ENCODE data around the gene GLIPR2.
"Not testable (repeated sequence)": the region's sequence is repeated elsewhere in the genome, so short reads cannot be mapped to it uniquely, and the experiment has no call there.

Gene GLIPR2

DNA sequence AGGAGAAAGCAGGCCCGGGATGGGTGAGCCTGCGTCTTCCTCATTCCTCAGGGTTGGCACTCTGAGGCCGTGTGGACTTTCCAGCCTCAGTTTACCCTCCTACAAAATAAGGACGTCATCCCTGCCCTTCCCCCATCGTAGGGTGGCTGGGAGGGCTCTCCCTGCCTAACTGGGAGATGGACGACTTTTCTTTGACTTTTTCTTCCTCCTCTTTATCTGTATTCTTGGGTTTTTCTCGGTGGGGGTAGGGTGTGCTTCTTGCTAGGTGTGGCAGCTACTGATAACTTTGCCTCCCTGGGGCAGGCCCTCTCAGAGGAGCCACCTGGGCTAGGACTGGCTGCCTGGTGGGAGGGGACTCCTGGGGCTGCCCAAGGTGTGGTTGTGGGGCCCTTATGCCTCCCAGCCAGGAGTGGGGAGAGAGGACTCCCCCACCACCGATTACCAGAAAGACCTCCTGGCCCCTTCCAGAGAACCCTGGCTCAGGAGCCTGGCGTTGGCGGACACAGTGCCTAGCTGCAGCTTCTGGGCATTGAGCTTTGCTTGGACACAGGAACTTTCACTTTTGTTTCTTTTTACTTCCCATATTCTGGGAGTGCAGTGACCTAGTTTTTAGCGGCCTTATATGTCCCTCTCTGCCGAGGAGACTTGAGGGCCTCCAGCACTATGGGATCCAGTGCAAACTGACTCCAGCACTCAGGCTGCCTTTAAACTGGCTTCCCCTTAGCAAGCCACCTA, 6.1 kb downstream of the GLIPR2 start:
- FAIRE-seq, result peak; percentile 45

GRCh38 chr9:36143245-36143641, 6.7 kb downstream of the GLIPR2 start:
- no peak for FAIRE-seq
- no peak for DNase-seq (ENCODE audit: extremely low spot score, insufficient read length, low read depth)

More for the DNA sequence above, 6.1 kb downstream of the GLIPR2 start:
- no peak for DNase-seq (ENCODE audit: extremely low spot score, insufficient read length, low read depth)

DNA sequence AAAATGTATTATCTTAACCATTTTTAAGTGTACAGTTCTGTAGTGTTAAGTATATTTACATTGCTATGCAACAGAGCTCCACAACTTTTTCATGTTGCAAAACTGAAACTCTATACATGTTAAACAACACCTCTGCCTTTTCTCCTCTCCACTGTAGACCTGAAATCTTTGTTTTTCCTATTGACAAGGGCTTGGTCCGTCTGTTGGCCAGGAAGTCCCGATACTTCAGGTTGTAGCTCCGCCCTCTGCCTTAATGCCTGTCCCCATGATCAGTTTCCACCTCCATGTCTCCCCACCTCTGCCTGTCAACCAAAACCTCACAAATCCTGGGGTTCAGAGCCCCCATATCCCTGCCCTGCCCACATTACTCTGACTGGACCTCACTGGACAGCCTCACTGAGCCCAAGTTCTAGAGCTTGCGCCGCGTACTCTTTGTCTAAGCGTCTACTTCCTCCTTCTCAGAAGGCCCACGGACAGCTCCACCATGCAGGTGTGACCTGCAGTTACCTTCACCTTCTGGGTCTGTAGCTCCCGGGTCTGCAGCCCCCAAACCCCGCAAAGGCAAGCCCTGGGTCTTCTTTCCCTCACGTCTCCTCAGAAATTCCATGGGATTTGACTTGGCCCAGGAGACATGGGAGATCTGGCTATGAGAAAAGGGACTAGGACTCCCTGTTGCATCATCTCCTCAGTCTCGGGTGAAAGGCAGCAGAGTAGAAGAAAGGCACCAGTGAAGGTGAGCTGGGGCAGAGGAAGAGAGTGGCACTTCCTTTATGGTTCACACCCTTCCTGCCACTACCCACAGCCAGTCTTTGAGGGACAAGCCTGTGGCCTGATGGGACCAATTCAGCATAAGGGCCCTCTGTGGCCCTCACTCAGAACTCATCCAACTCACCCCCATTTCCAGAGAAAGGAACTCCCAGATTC, 8.0 kb downstream of the GLIPR2 start:
- FAIRE-seq, result peak; percentile 77
- DNase-seq (ENCODE audit: extremely low spot score, insufficient read length, low read depth), result no peak

GRCh38 chr9:36145970-36146369, 9.4 kb downstream of the GLIPR2 start:
- FAIRE-seq, result no peak
- DNase-seq (ENCODE audit: extremely low spot score, insufficient read length, low read depth), result no peak

DNA sequence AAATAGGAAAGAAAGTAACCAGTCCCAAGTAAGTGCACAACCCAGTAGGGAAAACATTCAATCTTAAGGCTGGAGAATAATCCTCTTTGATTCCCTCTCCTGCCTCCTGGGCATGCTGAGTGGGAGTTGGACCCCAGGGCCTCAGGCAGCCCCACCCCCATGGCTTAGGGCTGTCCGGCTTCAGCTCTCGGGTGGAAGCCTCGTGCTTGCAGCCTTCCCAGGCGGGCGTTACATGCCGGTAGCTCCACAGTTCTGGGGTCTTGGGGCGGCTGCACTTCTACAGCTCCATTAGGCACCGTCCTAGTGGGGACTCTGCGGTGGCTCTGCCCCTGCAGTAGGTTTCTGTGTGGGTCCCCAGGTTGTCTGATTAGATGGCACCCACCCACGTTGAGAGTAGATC, 10.1 kb downstream of the GLIPR2 start:
- no peak for DNase-seq (ENCODE audit: extremely low spot score, insufficient read length, low read depth)
- no peak for FAIRE-seq

DNA sequence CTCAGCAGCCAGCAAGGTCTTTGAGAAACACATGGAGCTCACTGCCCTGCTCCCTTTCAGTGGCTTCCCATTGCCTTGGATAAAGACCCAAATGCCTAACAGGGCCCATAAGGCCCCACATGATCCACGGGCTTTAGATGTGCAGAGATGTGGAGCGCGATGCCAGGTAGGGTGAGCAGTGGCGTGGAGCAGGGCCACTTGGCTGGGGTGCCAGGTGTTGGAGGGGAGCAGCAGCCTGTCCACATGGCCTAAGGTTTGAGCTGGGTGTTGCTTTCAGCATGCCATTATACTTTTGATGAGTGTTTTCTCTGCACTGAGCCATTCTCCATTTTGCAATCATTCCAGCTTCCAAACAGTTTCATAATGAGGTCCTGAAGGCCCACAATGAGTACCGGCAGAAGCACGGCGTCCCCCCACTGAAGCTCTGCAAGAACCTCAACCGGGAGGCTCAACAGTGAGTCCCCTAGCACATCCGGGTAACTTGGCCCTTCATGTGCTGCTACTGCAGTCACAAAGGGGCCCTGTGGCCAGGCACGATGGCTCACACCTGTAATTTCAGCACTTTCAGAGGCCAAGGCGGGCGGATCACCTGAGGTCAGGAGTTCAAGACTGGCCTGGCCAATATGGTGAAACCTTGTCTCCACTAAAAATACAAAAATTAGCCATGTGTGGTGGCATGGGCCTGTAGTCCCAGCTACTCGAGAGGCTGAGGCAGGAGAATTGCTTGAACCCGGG, 11.1 kb downstream of the GLIPR2 start:
- FAIRE-seq (no peak), DNase-seq (ENCODE audit: extremely low spot score, insufficient read length, low read depth) (no peak)

- DNase-seq (ENCODE audit: extremely low spot score, insufficient read length, low read depth) (peak; percentile 72), FAIRE-seq (peak; percentile 86)
These were observed 11.9 kb downstream of the GLIPR2 start for GRCh38 chr9:36148311-36149051.

GRCh38 chr9:36149197-36149596, 12.7 kb downstream of the GLIPR2 start:
- DNase-seq (ENCODE audit: extremely low spot score, insufficient read length, low read depth) (no peak), FAIRE-seq (no peak)

GRCh38 chr9:36150574-36151315, 14.2 kb downstream of the GLIPR2 start:
- FAIRE-seq (no peak), DNase-seq (ENCODE audit: extremely low spot score, insufficient read length, low read depth) (no peak)

DNA sequence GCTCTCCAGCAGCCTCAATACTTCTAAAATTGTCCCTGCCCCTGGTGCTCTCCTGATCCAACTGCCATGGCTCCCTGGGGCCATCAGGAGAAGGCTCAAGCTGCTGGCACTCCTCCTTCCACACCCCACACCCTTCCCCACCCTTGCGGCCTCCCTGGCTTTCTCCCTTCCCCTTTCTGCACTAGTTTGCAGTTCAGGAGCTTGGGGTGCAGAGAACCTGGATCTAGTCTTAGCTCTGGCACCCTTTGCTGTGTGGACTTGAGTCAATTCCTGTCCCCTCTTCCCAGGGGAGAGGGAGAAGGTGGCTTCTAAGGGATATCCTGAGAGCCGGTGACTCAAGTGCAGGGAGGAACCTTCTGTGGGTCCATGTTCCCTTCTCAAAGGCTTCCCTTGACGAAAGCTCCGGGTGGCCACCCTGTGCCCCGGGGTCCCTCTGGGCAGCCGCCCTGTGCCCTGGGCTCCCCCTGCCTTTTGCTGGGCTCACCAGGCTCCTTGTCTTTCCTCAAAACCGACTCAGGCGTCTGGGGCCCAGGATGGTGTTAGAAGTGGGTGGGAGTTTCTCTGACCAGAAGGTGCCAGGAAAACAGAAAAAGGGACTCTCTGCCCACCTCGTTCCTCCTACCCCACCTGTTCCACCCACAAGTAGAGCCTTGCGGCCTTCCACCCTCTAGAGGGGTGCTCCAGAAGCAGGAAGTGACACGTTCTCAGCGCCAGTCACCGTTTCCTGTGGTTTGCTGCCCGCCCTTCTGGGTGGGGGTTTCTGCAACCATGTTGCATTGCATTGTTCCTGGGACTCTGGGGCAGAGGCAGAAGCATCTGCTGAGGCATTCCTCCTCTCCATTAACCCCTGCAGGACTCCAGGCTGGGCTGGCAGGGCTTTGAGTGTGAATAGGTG, 15.0 kb downstream of the GLIPR2 start:
- DNase-seq (ENCODE audit: extremely low spot score, insufficient read length, low read depth) (peak; percentile 64), FAIRE-seq (peak; percentile 97)

DNA sequence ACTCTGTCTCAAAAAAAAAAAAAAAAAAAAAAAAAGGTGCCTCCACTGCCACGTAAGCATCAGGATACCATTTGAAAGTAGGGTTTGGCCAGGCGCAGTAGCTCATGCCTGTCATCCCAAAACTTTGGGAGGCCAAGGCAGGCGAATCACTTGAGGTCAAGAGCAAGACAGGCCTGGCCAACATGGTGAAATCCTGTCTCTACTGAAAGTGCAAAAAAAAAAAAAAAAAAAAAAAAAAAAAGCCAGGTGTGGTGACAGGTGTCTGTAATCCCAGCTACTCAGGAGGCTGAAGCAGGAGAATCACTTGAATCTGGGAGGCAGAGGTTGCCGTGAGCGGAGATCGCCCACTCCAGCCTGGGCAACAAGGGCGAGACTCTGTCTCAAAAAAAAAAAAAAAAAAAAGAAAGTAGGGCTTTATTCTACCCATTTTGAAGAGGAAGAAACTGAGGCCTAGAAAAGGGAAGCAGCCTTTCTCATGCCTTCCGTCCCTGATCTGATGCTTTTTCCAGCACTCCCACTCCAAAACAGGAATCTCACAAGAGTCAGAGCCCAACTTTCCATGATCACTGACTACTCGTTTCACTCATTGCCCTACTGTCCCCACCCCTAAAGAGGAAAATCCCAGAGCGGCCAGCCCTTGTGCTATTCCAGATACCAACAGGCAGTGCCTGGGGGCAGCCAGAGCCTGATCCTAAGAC, 16.4 kb downstream of the GLIPR2 start:
- FAIRE-seq (no peak), DNase-seq (ENCODE audit: extremely low spot score, insufficient read length, low read depth) (no peak)

DNA sequence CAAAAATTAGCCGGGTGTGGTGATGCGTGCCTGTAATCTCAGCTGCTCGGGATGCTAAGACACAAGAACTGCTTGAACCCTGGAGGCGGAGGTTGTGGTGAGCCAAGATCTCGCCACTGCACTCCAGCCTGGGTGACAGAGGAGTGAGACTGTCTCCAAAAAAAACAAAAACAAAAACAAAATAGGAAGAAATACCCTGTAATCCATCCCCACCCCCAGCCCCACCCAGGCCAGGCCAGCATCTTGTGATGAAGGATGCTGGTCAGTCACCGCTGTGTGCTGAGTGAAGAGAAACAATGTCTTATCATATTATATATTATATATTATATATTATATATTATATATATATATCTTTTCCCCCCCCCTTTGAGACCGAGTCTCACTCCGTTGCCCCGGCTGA, 17.2 kb downstream of the GLIPR2 start:
- FAIRE-seq, result peak; percentile 80
- no peak for DNase-seq (ENCODE audit: extremely low spot score, insufficient read length, low read depth)

GRCh38 chr9:36154331-36154952, 17.9 kb downstream of the GLIPR2 start:
- DNase-seq (ENCODE audit: extremely low spot score, insufficient read length, low read depth) (no peak), FAIRE-seq (no peak)

DNA sequence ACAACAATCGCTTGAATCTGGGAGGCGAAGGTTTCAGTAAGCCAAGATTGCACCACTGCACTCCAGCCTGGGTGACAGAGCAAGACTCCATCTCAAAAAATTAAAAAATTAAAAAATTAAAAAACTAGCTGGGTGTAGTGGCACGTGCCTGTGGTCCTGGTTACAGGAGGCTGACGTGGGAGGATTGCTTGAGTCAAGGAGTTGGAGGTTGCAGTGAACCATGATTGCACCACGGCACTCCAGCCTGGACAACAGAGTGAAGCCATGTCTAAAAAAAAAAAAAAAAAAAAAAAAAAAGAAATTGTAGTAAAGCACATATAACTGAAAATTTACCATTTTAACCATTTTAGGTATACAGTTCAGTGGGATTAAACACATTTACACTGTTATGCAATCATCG, 19.6 kb downstream of the GLIPR2 start:
- DNase-seq (ENCODE audit: extremely low spot score, insufficient read length, low read depth), result no peak
- FAIRE-seq, result no peak

DNA sequence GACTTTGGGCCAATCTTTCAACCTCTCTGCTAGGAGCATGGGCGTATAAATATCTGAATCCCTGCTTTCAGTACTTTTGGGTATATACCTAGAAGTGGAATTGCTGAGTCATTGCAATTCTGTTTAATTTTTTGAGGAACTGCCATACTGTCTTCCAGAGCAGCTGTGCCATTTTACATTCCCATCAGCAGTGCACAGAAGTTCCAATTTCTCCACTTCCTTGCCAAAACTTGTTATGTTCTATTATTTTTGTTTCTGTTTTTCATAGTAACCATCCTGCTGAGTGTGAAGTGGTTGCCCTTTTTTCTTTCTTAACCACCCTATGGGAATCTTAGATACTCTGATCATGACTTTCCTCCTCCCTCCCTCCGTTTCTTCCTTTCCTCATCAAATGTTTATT, 21.6 kb downstream of the GLIPR2 start:
- DNase-seq (ENCODE audit: extremely low spot score, insufficient read length, low read depth) (no peak), FAIRE-seq (no peak)

GRCh38 chr9:36158917-36159316, 22.4 kb downstream of the GLIPR2 start:
- no peak for DNase-seq (ENCODE audit: extremely low spot score, insufficient read length, low read depth)
- FAIRE-seq, result no peak

- FAIRE-seq; DNase-seq (ENCODE audit: extremely low spot score, insufficient read length, low read depth): not testable (repeated sequence)
These were observed 23.0 kb downstream of the GLIPR2 start for GRCh38 chr9:36159509-36159908.

Data from GM18507 (cell line).